SK-N-MC (cell line): Measurements from ENCODE around the gene EFNA2.

Experiments used
- DNase-seq: peaks from one replicate; pipeline ENCODE4 v3.0.0-alpha.2; 2011; ENCODE audit warnings: low read depth, low spot score
- H3K27ac ChIP-seq: fragments of 200-600 bp; sonication (generic); 2 replicates; pipeline ENCODE4 v1.5.1; 2016; ENCODE audit warnings: mixed run types
- H3K36me3 ChIP-seq: fragments of 200-600 bp; sonication (generic); 2 replicates; pipeline ENCODE4 v1.6.1; 2017; ENCODE audit warnings: antibody characterized with exemption, low read length, mixed read lengths; ENCODE audit not compliant: insufficient read depth
- H3K4me3 ChIP-seq: fragments of 200-600 bp; sonication (generic); 2 replicates; pipeline ENCODE4 v1.5.1; 2016
- H3K9ac ChIP-seq: fragments of 200-600 bp; sonication (generic); 2 replicates; pipeline ENCODE4 v1.8.0; 2017; ENCODE audit warnings: mixed run types, mixed read lengths; ENCODE audit not compliant: insufficient read length
- H3K9me3 ChIP-seq: fragments of 200-600 bp; sonication (generic); 2 replicates; pipeline ENCODE4 v1.6.1; 2017; ENCODE audit warnings: low read depth, mild to moderate bottlenecking, antibody characterized with exemption, low read length, moderate library complexity, mixed read lengths
- EZH2 ChIP-seq: fragments of 200-600 bp; sonication (generic); IDR thresholded peaks from one replicate; pipeline ENCODE4 v1.6.1; 2017; ENCODE audit warnings: antibody characterized with exemption
- FOXP2 ChIP-seq: optimal IDR thresholded peaks from 2 replicates; pipeline ENCODE3; 2011; ENCODE audit warnings: mild to moderate bottlenecking, moderate library complexity; ENCODE audit not compliant: insufficient read depth; ENCODE audit errors: extremely low read length, control extremely low read depth
- POLR2AphosphoS5 ChIP-seq: IDR thresholded peaks from 2 replicates; pipeline ENCODE4 v1.6.1; 2012; ENCODE audit warnings: mild to moderate bottlenecking, low read depth, low read length, borderline replicate concordance

The EFNA2 gene

GRCh38 chr19:1279782-1280341 is 5.8 kb upstream of the EFNA2 start:
- TF ChIP-seq FOXP2, result no peak
- TF ChIP-seq POLR2AphosphoS5, result peak; percentile 9; the same call in 1 of the 2 replicates
- H3K4me3 ChIP-seq, result no peak overlapping the region
- DNase-seq, result no peak
- H3K36me3 ChIP-seq, result peaks cover 2% of the 10 kb centered on the region; the same call in 1 of the 2 replicates
- no peaks in the 10 kb centered on the region for H3K9me3 ChIP-seq
- H3K9ac ChIP-seq, result no peak overlapping the region
- no peak overlapping the region for H3K27ac ChIP-seq

GRCh38 chr19:1280636-1281568 is 4.8 kb upstream of the EFNA2 start:
- Histone ChIP-seq H3K36me3 (no peaks in the 10 kb centered on the region), H3K9ac (no peak overlapping the region), H3K9me3 (no peaks in the 10 kb centered on the region), H3K27ac (no peak overlapping the region), H3K4me3 (no peak overlapping the region)
- TF ChIP-seq EZH2 (no peak), POLR2AphosphoS5 (no peak; the same call in 1 of the 2 replicates), FOXP2 (no peak)
- DNase-seq, result no peak

GRCh38 chr19:1281569-1282287 is 3.9 kb upstream of the EFNA2 start:
- H3K4me3 ChIP-seq, result no peak overlapping the region
- H3K36me3 ChIP-seq, result no peaks in the 10 kb centered on the region
- H3K9ac ChIP-seq, result no peak overlapping the region
- H3K9me3 ChIP-seq, result no peaks in the 10 kb centered on the region
- DNase-seq, result no peak
- TF ChIP-seq EZH2, result no peak
- TF ChIP-seq FOXP2, result no peak
- no peak for TF ChIP-seq POLR2AphosphoS5
- no peak overlapping the region for H3K27ac ChIP-seq

DNA sequence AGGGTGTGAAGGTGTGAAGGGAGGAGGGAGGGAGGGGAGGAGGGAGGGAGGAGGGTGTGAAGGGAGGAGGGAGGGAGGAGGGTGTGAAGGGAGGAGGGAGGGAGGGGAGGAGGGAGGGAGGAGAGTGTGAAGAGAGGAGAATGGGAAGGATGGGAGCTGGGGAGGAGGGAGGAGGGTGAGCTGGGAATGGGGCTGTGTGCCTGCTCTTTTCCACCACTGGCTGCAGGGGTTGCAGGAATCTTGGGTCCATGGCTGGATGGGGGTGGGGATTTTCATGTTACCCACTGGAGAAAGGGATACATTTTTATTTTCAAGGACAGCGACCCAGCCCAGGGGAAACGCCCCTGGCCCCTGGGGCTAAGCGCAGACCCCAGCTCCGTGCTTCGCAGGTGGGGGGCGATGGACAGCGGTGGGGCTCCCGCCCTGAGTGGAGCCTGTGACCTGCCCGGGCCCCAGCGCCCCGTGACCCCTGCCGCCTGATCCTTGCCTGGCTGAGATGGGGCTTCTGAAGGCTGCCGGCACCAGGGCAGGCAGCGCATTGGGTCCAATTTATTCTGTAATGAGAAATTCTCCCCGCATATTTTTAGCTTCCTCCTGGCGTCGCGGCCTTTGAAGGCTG is 3.0 kb upstream of the EFNA2 start:
- no peaks in the 10 kb centered on the region for H3K9me3 ChIP-seq
- H3K27ac ChIP-seq, result no peak overlapping the region
- no peaks in the 10 kb centered on the region for H3K36me3 ChIP-seq
- TF ChIP-seq EZH2 (no peak), POLR2AphosphoS5 (no peak), FOXP2 (no peak)
- DNase-seq, result no peak
- no peak overlapping the region for H3K9ac ChIP-seq
- H3K4me3 ChIP-seq, result no peak overlapping the region

DNA sequence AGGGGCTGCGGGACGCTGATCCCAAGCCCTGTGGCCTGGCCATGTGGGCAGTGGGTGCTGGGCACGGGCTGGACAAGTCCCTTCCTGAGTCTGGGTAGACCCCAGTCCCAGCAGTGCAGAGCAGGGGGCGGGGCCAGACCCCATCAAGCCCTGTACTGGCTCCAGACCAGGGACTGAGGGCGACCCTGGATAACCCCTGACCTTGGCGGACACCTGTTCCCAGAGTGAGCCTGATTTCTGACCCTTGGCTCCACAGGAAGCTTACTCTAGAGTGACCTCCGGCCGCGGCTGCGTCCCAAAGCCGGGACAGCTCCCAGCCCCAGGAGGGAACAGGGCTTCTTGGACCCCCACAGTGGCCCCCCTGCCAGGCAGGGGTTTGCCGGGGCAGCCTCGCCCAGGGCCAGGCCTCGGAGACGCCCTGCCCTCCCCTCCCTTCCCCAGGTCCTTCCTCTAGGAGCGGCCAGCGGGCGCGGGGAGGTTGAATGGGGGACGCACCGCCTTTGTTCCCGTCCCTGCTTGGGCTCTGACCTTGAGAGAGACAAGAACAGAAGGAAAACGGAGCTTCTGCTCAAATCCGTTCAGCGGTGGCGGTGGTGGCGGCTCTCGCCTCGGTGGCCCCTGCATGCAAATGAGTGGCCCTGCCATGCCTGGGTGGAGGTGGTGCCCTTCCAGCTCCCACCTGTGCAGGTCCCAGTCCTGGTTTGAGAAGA is 2.3 kb upstream of the EFNA2 start:
- H3K9ac ChIP-seq, result no peak overlapping the region
- DNase-seq, result no peak
- no peak overlapping the region for H3K27ac ChIP-seq
- no peaks in the 10 kb centered on the region for H3K36me3 ChIP-seq
- H3K9me3 ChIP-seq, result no peaks in the 10 kb centered on the region
- TF ChIP-seq EZH2 (no peak), POLR2AphosphoS5 (no peak), FOXP2 (no peak)
- no peak overlapping the region for H3K4me3 ChIP-seq

- H3K36me3 ChIP-seq, result no peaks in the 10 kb centered on the region
- TF ChIP-seq EZH2 (no peak), POLR2AphosphoS5 (no peak), FOXP2 (no peak)
- no peak overlapping the region for H3K9ac ChIP-seq
- no peak for DNase-seq
- H3K27ac ChIP-seq, result no peak overlapping the region
- no peak overlapping the region for H3K4me3 ChIP-seq
- H3K9me3 ChIP-seq, result no peaks in the 10 kb centered on the region
Measured at GRCh38 chr19:1283917-1284292, 1.8 kb upstream of the EFNA2 start.

DNA sequence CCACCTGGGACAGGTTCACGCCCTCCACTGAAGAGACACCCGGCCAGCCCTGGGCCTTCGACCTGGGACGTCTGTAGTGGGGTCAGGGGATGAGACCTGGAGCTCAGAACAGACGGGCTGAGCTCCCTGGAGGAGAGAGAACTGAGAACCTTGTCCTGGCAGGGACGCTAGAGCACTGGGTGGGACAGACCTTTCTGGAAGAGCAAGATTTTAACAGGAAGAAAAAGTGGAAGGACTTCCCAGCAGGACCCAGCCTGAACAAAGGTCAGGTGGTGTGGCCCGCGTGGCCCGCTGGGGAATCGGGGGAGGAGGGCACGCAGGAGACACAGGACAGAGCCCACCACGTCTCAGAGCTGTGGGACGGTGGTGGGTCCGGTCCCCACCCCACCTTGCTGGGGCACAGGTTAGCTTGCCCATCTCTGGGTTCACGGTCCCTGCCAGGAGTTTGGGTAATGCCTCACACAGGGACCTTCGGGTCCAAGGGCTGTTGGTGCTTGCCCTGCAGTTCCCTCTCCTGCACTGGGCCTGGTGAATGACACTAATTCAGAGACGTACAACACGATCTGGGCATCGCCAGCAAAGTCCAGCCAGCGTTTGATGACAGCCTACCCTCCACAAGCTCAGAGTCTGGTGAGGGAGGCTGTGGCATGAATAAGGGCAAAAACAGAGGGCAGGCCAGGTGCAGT is 1.2 kb upstream of the EFNA2 start:
- Histone ChIP-seq H3K27ac (no peak overlapping the region), H3K36me3 (no peaks in the 10 kb centered on the region), H3K9me3 (no peaks in the 10 kb centered on the region), H3K9ac (no peak overlapping the region), H3K4me3 (no peak overlapping the region)
- TF ChIP-seq FOXP2 (no peak), POLR2AphosphoS5 (no peak), EZH2 (no peak)
- DNase-seq, result no peak
